Activated CD4-positive, alpha-beta T cell treated with anti-CD3 and anti-CD28 coated beads for 36 hours (primary cell): Measurements from ENCODE around the gene HDAC11. TPM values are rescaled to one million over a fixed set of nuclear protein-coding genes. Genes with fewer than 3 reads are reported as not detected.

Experiments
- ATAC-seq: fragments of 200-7000 bp; cut with Tn5 transposase; one replicate; pipeline ENCODE4 v1.10.0; 2021; ENCODE audit warnings: mild to moderate bottlenecking, moderate library complexity
- CTCF ChIA-PET: fragments of 350-600 bp; sonication (Branson Sonifier 250); formaldehyde crosslinking; loops from one replicate; lab custom pipeline; 2021; ENCODE audit warnings: antibody characterized with exemption; lab: Charles Lee
- POLR2A ChIA-PET: fragments of 350-600 bp; sonication (Branson Sonifier 250); formaldehyde crosslinking; loops from one replicate; lab custom pipeline; 2021; ENCODE audit warnings: antibody characterized with exemption, inconsistent platforms; lab: Charles Lee
- DNase-seq: peaks from one replicate; pipeline ENCODE4 v3.0.0-alpha.2; 2020
- H3K27ac Mint-ChIP-seq: one replicate; pipeline ENCODE4 v1.8.0; 2021; ENCODE audit warnings: mixed read lengths
- H3K27me3 Mint-ChIP-seq: one replicate; pipeline ENCODE4 v1.8.0; 2021; ENCODE audit warnings: mixed read lengths
- H3K36me3 Mint-ChIP-seq: one replicate; pipeline ENCODE4 v1.8.0; 2021; ENCODE audit warnings: low read depth, mixed read lengths
- H3K4me1 Mint-ChIP-seq: one replicate; pipeline ENCODE4 v1.8.0; 2021; ENCODE audit warnings: mixed read lengths
- H3K4me3 Mint-ChIP-seq: one replicate; pipeline ENCODE4 v1.8.0; 2021; ENCODE audit warnings: mild to moderate bottlenecking, moderate library complexity, mixed read lengths
- H3K9me3 Mint-ChIP-seq: one replicate; pipeline ENCODE4 v1.8.0; 2021; ENCODE audit warnings: low read depth, mixed read lengths
- intact Hi-C, 2 experiments: fragments of 100-400 bp; cut with DNase I in 1 of 2; cut with micrococcal nuclease in 1 of 2; formaldehyde crosslinking; loops; one replicate each; pipeline versions ENCODE4 v1.14.2 to v1.15.1; 2022 to 2024; cut with DNase I, micrococcal nuclease
- total RNA-seq, 2 experiments: library from RNA; stranded (reverse); gene quantifications; one replicate each; pipeline ENCODE4 v1.2.3, GENCODE V29; 2021

The HDAC11 gene
- total RNA-seq, 2 experiments from 2014 or later: 3.4 to 4.1 TPM

DNA sequence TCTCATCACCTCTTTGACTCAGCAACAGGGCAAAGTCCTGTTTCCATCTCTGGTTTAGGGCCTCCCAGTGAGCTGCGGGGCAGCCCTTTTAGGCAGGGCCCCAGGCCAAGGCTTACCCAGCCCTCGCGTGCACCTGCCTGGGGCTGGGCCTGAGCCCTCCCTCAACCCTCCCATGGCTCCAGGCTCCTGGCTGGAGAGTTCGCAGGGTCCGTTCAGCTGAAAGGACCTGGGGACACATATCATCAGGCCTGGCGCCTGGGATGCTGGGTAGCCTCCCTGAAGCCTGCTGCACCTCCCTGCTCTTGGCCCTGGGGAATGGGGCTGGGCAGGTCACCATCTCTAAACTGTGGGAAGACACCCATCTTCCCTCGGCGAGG is 29.7 kb downstream of the HDAC11 start:
- H3K9me3 Mint-ChIP-seq: no peaks in the 10 kb centered on the region
- no peaks in the 10 kb centered on the region for H3K36me3 Mint-ChIP-seq
- H3K27ac Mint-ChIP-seq: no peak overlapping the region
- intact Hi-C loops: no loop called here
- ATAC-seq (no peak), DNase-seq (no peak)
- H3K4me3 Mint-ChIP-seq: no peak overlapping the region
- CTCF ChIA-PET: interaction anchor here (0.6 kb wide), 2 partner anchors 213 to 355 kb away, joined by 3 read pairs; no protein-coding TSS in a partner anchor
- H3K4me1 Mint-ChIP-seq: no peaks in the 10 kb centered on the region
- POLR2A ChIA-PET: no interaction called here
- H3K27me3 Mint-ChIP-seq: no peaks in the 10 kb centered on the region

DNA sequence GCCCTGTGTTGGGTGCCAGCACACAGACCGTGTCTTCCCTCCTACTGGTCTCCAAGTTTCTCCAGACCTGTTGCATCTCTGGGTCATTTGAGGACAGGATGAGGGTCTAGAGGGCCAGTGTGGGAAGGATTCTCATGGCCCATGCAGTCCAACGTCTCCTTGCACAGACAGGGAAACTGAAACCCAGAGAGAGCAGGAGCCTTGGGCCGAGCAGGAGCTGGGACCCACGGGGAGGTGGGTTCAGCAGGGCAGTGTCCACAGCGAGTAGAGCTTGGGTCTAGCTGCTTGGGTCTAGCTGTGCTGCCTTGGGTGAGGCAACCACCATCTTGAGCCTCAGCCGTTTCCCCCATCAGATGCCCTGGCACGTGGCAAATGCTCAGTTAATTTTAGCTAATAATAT is 32.3 kb downstream of the HDAC11 start:
- H3K4me3 Mint-ChIP-seq: no peak overlapping the region
- intact Hi-C loops: no loop called here
- no peak for DNase-seq
- ChIA-PET CTCF (interaction anchor here (1.3 kb wide), 1 partner anchor 16 kb away, joined by 6 read pairs; no protein-coding TSS in a partner anchor), POLR2A (no interaction called here)
- no peaks in the 10 kb centered on the region for H3K36me3 Mint-ChIP-seq
- ATAC-seq: no peak
- H3K27me3 Mint-ChIP-seq: no peaks in the 10 kb centered on the region
- H3K9me3 Mint-ChIP-seq: no peaks in the 10 kb centered on the region
- no peaks in the 10 kb centered on the region for H3K4me1 Mint-ChIP-seq
- H3K27ac Mint-ChIP-seq: no peak overlapping the region

DNA sequence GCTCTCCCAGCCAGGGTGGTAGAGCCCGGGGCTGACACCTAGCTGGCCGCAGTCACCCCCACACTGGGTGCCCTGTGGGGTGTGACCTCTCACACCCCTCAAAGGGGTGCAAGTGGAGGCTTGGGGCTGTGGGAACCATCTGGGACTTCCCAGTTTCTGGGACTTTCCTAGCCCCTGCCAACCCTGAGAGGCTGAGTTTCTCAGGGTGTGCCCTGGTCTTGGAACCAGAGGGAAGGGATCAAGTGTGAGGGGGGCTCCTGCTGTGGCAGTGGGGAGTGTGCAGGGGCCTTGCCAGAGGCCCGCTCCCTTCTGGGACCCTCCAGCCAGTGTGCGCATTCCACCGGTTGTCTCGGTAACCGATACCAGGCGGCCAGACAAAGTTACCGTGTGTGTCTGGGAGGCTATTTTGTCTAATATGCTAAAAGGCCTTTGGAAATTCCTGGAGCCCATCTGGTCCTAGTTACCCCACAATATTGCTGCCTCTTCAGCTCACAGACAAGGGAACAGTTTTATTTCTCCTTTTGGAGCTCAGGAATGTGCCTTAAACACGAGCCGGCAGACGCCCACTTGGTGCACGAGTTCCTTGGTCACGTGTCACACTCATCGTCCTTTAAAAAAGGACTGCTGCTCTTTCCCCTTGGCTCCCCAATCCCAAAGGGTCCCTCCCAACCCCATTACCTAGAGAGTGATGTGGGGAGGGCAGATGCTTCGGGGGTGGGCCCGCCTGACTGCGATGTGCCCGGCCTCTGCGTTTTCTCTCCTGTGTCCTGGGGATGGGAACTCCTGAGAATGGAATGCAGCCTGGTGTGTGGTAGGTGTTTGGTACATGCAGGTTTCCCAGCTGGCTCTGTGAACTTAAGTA is 33.2 kb downstream of the HDAC11 start:
- Mint-ChIP-seq H3K27me3 (no peaks in the 10 kb centered on the region), H3K9me3 (no peaks in the 10 kb centered on the region), H3K4me1 (no peaks in the 10 kb centered on the region), H3K27ac (no peak overlapping the region), H3K4me3 (no peak overlapping the region), H3K36me3 (no peaks in the 10 kb centered on the region)
- CTCF ChIA-PET: interaction anchor here (0.6 to 1.3 kb wide), 3 partner anchors 17 to 374 kb away, joined by 3 to 6 read pairs (median 4); no protein-coding TSS in a partner anchor
- intact Hi-C loops: no loop called here
- DNase-seq (no peak), ATAC-seq (no peak)
- POLR2A ChIA-PET: interaction anchor here (0.6 kb wide), 1 partner anchor 287 kb away, joined by 7 read pairs; no protein-coding TSS in a partner anchor

DNA sequence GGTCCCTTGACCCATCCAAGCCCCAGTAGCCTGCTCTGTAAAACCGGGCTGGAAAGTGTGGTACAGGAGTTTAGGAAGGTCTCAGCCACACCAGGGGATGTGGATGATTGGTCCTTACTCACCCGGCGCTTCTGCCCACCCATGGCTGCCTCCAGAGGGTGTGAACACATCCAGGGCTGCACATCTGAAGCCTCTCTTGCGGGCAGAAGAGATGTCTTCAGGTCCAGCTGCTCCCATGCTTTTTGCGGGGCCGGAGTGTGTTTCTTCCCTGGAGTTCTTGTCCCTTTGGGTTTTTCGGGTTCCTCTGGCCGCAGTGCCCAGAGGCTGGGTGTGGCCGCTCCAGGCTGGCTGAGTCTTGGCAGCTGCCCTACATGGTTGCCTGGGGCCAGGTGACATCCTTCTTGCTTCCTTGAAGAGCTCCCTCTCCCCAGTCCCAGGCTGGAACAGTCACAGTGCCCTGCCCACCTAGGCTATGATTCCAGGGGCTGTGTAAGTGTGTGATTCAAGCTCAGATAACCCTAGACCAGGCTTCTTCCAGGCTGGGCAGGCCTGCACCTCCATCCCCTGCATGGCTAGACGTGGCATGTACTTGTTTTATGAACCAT is 33.9 kb downstream of the HDAC11 start:
- DNase-seq: no peak
- no peaks in the 10 kb centered on the region for H3K27me3 Mint-ChIP-seq
- no peak for ATAC-seq
- no peak overlapping the region for H3K27ac Mint-ChIP-seq
- intact Hi-C loops: no loop called here
- H3K36me3 Mint-ChIP-seq: no peaks in the 10 kb centered on the region
- no peak overlapping the region for H3K4me3 Mint-ChIP-seq
- POLR2A ChIA-PET: no interaction called here
- no peaks in the 10 kb centered on the region for H3K9me3 Mint-ChIP-seq
- CTCF ChIA-PET: interaction anchor here (0.6 to 1.9 kb wide), 4 partner anchors 134 to 511 kb away, joined by 3 to 9 read pairs (median 4); no protein-coding TSS in a partner anchor
- no peaks in the 10 kb centered on the region for H3K4me1 Mint-ChIP-seq

DNA sequence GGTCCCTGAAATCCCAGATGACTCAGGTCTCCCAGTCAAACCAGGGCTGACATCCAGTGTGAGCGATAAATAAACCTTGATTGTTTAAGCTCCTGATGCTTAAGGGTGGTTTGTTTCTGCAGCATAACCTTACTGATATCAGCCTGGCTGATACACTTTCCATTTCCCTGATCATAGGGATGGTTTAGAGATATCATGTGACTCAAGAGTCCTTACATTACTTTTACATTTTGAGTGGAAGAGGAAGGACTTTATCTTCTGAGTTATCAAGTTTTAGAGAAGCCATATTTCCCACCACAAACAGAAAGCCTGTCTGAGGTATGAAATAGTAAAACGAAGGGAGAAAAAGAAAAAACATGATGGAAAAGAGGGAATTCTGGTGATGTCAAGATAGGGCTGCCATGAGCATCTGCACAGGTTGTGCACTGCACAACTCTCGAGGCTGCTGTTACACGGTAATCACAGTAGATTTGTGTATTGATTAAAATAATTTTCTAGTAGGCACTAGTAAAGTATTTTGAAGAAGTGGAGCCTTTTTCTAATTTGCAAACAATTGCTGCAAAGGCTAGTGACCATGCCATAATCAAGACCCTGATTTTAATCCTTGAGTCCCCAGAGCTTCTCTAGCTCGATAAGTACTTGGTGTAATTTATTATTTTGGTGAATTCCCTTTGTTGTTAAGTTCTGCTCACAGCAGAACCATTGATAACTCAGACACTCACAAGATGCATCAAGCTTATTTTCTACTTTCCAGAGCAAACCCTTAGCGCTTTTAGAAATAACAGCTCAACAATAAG is 34.7 kb downstream of the HDAC11 start:
- no peaks in the 10 kb centered on the region for H3K4me1 Mint-ChIP-seq
- intact Hi-C loops: no loop called here
- H3K27me3 Mint-ChIP-seq: no peaks in the 10 kb centered on the region
- no peak for DNase-seq
- H3K4me3 Mint-ChIP-seq: no peak overlapping the region
- POLR2A ChIA-PET: no interaction called here
- H3K27ac Mint-ChIP-seq: no peak overlapping the region
- ATAC-seq: no peak
- CTCF ChIA-PET: interaction anchor here (1.0 to 1.9 kb wide), 2 partner anchors 134 to 510 kb away, joined by 3 to 9 read pairs; no protein-coding TSS in a partner anchor
- H3K36me3 Mint-ChIP-seq: no peaks in the 10 kb centered on the region
- no peaks in the 10 kb centered on the region for H3K9me3 Mint-ChIP-seq

DNA sequence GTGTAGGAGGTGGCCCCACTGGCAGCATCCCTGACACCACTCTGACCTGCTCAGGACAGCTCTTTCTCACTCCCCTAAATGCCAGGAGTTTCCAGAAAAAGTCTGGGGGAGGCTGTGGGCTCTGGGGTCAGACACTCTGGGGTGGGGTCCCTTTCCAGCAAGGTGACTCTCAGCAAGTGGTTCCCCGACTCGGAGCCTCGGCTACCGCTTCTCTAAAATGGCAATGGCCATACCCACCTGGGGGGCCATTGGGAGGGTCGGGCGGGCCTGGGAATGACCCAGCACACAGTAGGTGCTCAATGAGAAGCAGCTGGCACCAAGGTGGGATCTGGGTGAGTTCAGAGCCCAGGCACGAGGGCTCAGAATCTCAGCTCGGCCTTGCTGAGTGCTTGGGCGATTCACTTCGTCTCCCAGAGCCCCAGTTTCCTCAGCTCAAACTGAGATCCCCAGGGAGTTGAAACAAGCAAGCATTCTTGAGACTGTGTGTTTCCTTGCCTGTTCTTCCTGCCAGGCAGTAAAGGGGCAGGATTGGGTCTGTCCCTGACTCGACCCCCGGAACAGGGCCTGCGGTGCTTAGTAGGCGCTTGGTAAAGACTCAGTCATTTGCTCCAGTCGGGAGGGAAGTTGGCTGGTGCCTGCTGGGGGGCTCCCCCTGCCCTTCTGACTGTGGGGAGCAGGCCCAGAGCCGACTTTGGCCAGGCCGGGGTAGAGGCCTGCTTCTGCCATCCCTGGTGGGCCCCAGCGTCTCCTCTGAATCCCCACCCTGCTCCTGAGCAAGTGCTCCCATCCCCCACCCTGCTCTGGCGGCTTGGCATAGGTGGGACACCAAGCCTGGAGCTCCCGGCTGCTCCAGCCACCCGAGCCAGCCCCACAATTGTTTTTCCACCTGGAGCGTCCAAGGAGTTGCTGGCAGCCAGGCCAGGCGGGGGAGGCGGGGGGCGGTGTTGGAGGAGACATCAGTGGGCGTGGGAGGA is 36.0 kb downstream of the HDAC11 start:
- DNase-seq: no peak
- Mint-ChIP-seq H3K27ac (no peak overlapping the region), H3K4me1 (no peaks in the 10 kb centered on the region), H3K27me3 (no peaks in the 10 kb centered on the region), H3K9me3 (no peaks in the 10 kb centered on the region), H3K36me3 (no peaks in the 10 kb centered on the region), H3K4me3 (no peak overlapping the region)
- ChIA-PET POLR2A (no interaction called here), CTCF (interaction anchor here (0.7 to 1.9 kb wide), 2 partner anchors 20 to 132 kb away, joined by 3 to 9 read pairs; no protein-coding TSS in a partner anchor)
- no peak for ATAC-seq
- intact Hi-C loops: no loop called here

DNA sequence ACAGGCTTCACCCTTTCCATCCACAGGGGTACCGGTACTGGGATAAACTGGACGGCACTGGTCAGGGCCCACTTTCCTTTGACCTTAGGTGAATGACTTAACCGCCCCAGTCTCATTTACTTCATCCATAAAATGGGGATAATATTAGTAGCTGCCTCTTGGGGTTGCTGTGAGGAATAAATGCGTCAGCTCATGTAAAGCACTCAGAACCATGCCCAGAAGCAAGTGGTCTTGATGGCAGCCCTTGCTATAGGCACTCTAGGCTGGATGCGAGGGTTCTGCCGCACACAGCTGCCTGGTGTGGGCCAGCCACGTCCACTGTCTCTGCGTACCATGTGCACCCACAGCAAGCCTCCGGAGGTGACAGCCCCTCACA is 36.6 kb downstream of the HDAC11 start:
- ATAC-seq (no peak), DNase-seq (no peak)
- intact Hi-C loops: no loop called here
- ChIA-PET POLR2A (no interaction called here), CTCF (no interaction called here)
- H3K9me3 Mint-ChIP-seq: peaks cover 6% of the 10 kb centered on the region
- no peak overlapping the region for H3K27ac Mint-ChIP-seq
- no peaks in the 10 kb centered on the region for H3K4me1 Mint-ChIP-seq
- no peak overlapping the region for H3K4me3 Mint-ChIP-seq
- H3K36me3 Mint-ChIP-seq: no peaks in the 10 kb centered on the region
- no peaks in the 10 kb centered on the region for H3K27me3 Mint-ChIP-seq

DNA sequence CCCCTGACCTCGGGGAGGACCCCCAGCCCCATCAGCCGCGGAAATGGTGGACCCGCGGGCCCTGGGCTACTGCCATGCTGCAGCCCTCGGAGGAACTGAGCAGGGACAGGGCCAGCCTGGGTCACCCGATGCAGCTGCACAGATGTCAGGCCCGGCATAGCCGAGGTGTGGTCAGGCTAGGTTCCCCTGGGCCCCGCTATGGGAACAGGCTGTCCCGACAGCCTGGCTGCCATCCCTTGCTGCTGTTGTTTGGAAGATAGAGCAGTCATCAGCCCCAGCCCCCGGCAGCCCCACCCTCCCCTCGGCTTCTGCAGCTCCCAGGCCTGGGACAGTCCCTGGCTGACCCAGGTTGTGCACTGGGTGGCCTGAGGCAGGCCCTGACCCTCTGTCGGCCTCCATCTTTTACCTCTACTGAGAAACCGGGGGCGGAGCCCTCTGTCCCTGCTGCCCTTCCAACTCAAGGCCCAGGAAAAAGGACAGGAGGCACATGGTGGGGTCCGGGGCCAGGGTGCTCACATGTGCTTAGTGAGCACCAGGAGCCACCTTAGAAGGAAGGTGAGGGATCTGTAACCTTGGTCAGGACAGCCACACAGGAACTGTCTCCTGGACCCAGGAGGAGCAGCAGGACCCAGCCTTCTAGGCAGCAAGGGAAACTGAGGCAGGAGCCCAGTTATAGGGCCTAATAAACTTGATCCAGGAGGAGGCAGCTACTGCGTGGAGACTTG is 37.3 kb downstream of the HDAC11 start:
- no peaks in the 10 kb centered on the region for H3K4me1 Mint-ChIP-seq
- intact Hi-C loops: no loop called here
- ATAC-seq (no peak), DNase-seq (no peak)
- no peaks in the 10 kb centered on the region for H3K27me3 Mint-ChIP-seq
- no peak overlapping the region for H3K4me3 Mint-ChIP-seq
- no peak overlapping the region for H3K27ac Mint-ChIP-seq
- POLR2A ChIA-PET: no interaction called here
- peaks cover 8% of the 10 kb centered on the region for H3K9me3 Mint-ChIP-seq
- CTCF ChIA-PET: no interaction called here
- H3K36me3 Mint-ChIP-seq: no peaks in the 10 kb centered on the region

DNA sequence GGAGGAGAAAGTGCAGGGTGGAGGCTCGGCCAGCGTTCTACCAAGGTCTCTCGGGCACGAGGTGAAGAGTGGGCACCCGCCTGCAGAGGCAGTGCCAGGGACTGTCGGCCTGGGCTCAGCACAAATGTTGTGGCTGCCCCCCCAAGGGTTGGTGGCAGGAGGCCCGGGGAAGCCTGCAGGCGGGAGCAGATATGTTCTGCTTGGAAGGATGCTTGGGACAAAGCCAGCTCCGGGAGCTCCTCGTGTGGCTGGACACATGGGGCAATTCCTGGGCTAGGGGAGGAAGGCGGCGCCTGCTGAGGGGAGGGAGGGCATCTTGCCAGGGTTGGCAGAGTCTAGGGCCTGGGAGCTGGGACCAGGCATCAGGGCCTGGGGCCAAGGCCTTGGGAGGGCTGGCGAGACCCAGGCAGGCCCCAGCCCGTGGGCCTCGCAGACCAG is 38.4 kb downstream of the HDAC11 start:
- Mint-ChIP-seq H3K9me3 (peaks cover 8% of the 10 kb centered on the region), H3K27ac (no peak overlapping the region), H3K4me1 (no peaks in the 10 kb centered on the region), H3K4me3 (no peak overlapping the region), H3K36me3 (no peaks in the 10 kb centered on the region), H3K27me3 (no peaks in the 10 kb centered on the region)
- ChIA-PET CTCF (no interaction called here), POLR2A (no interaction called here)
- intact Hi-C loops: no loop called here
- DNase-seq (no peak), ATAC-seq (no peak)
